ENCODE data around the gene NDUFAF8. TPM values are rescaled to one million over a fixed set of nuclear protein-coding genes. Genes with fewer than 3 reads are reported as not detected.

The NDUFAF8 gene
- total RNA-seq, 2 experiments from 2014 or later, result 42.3 to 48.3 TPM

DNA sequence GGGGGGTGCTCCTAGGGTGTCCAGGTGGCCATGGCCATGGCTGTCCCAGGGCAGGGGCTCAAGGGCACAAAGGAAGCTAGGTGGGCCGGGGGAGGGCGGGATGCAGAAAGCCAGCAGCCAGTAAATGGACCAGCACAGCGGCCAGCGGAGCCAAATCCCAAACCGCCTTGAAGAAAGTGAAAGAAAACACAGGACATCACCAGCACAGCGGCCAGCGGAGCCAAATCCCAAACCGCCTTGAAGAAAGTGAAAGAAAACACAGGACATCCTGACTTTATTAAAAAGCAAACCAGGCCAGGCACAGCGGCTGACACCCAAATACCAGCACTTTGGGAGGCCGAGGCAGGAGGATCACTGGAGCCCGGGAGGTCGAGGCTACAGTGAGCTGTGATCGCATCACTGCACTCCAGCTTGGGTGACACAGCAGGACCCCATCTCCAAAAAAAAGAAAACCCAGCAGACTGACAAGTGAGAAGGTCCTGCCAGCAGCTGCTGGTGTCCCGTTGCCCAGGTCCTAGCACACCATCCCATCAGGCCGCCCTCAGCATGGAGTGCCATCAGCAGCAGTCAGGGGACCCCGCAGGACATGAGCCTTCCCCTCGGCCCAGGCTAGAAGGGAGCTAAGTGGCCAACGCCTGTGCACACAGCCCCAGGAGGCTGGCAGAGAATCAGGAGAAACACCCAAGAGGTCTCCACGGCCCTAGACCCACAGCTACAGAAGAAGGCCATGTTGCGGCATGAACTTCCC, 39.0 kb downstream of the NDUFAF8 start:
- no peaks in the 10 kb centered on the region for H3K9me3 Mint-ChIP-seq (ENCODE audit: insufficient read depth)
- no peak overlapping the region for H3K27ac Mint-ChIP-seq
- H3K4me1 Mint-ChIP-seq (ENCODE audit: low read depth), result no peaks in the 10 kb centered on the region
- DNase-seq (no peak), ATAC-seq (no peak)
- POLR2A ChIA-PET, result interaction anchor here (1.2 kb wide), 1 partner anchor 18 kb away, joined by 3 read pairs; no protein-coding TSS in a partner anchor
- H3K4me3 Mint-ChIP-seq, result no peak overlapping the region
- H3K36me3 Mint-ChIP-seq (ENCODE audit: low read depth), result peaks cover 41% of the 10 kb centered on the region
- H3K27me3 Mint-ChIP-seq (ENCODE audit: low read depth), result no peaks in the 10 kb centered on the region
- CTCF ChIA-PET, result no interaction called here

GRCh38 chr17:81278831-81279230, 39.7 kb downstream of the NDUFAF8 start:
- Mint-ChIP-seq H3K27ac (no peak overlapping the region), H3K4me1 (ENCODE audit: low read depth) (no peaks in the 10 kb centered on the region), H3K9me3 (ENCODE audit: insufficient read depth) (no peaks in the 10 kb centered on the region), H3K27me3 (ENCODE audit: low read depth) (no peaks in the 10 kb centered on the region), H3K36me3 (ENCODE audit: low read depth) (peaks cover 39% of the 10 kb centered on the region), H3K4me3 (no peak overlapping the region)
- DNase-seq (no peak), ATAC-seq (no peak)
- POLR2A ChIA-PET, result interaction anchor here (1.2 kb wide), 1 partner anchor 17 kb away, joined by 3 read pairs; no protein-coding TSS in a partner anchor
- CTCF ChIA-PET, result no interaction called here

GRCh38 chr17:81279278-81280275, 40.5 kb downstream of the NDUFAF8 start:
- ATAC-seq (no peak), DNase-seq (no peak)
- H3K27ac Mint-ChIP-seq, result no peak overlapping the region
- peaks cover 43% of the 10 kb centered on the region for H3K36me3 Mint-ChIP-seq (ENCODE audit: low read depth)
- H3K4me3 Mint-ChIP-seq, result no peak overlapping the region
- ChIA-PET POLR2A (interaction anchor here (1.2 kb wide), 1 partner anchor 16 kb away, joined by 3 read pairs; no protein-coding TSS in a partner anchor), CTCF (no interaction called here)
- H3K9me3 Mint-ChIP-seq (ENCODE audit: insufficient read depth), result no peaks in the 10 kb centered on the region
- peaks cover 5% of the 10 kb centered on the region for H3K4me1 Mint-ChIP-seq (ENCODE audit: low read depth)
- no peaks in the 10 kb centered on the region for H3K27me3 Mint-ChIP-seq (ENCODE audit: low read depth)

GRCh38 chr17:81280571-81280970, 41.5 kb downstream of the NDUFAF8 start:
- no peak overlapping the region for H3K4me3 Mint-ChIP-seq
- H3K4me1 Mint-ChIP-seq (ENCODE audit: low read depth), result peaks cover 15% of the 10 kb centered on the region
- DNase-seq, result no peak
- ATAC-seq, result no peak
- H3K36me3 Mint-ChIP-seq (ENCODE audit: low read depth), result peaks cover 47% of the 10 kb centered on the region
- H3K27ac Mint-ChIP-seq, result no peak overlapping the region
- no peaks in the 10 kb centered on the region for H3K9me3 Mint-ChIP-seq (ENCODE audit: insufficient read depth)
- ChIA-PET CTCF (no interaction called here), POLR2A (no interaction called here)
- no peaks in the 10 kb centered on the region for H3K27me3 Mint-ChIP-seq (ENCODE audit: low read depth)

DNA sequence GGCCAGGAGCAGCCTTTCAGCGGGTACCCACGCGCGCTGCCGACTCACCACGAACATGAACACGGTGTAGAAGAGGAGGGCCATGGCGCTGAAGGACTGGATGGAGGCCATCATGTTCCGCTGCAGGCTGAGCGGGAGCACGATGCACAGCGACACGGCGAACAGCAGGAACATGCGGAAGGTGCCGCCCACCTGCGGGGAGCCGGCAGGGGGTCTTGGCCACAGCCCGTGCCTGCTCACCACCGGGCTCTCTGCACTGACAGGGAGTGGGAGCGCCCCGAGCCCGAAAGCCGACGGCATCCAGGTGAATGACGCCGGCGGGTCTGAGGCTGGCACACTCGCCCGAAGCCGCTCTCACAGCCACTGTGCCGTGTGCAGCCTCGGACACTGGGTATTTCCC, 43.0 kb downstream of the NDUFAF8 start:
- DNase-seq (no peak), ATAC-seq (no peak)
- ChIA-PET CTCF (interaction anchor here (0.6 kb wide), 1 partner anchor 10 kb away, joined by 4 read pairs; no protein-coding TSS in a partner anchor), POLR2A (no interaction called here)
- Mint-ChIP-seq H3K9me3 (ENCODE audit: insufficient read depth) (no peaks in the 10 kb centered on the region), H3K27me3 (ENCODE audit: low read depth) (no peaks in the 10 kb centered on the region), H3K36me3 (ENCODE audit: low read depth) (peaks cover 37% of the 10 kb centered on the region), H3K4me3 (no peak overlapping the region), H3K4me1 (ENCODE audit: low read depth) (peaks cover 31% of the 10 kb centered on the region), H3K27ac (no peak overlapping the region)

DNA sequence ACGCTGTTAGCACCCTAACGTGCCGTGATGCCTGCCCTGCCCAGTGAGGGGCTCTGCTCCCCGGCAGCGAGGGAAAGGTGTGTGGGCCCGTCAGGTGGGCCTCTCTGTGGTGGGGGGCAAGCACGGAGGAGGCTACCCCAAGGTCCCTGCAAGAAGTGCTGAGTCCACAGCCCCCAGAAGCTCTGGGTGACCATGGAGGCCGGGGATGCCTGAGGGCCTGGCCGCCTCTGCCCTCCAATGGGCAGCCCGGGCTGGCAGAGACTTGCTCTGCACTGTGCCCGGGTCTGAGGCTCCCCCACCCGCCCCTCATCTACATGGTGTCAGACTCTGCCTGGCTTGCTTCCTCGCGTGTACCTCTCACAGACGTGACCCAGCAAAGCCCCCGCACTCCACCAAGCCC, 43.8 kb downstream of the NDUFAF8 start:
- Mint-ChIP-seq H3K4me3 (no peak overlapping the region), H3K36me3 (ENCODE audit: low read depth) (peaks cover 37% of the 10 kb centered on the region), H3K9me3 (ENCODE audit: insufficient read depth) (no peaks in the 10 kb centered on the region), H3K27me3 (ENCODE audit: low read depth) (no peaks in the 10 kb centered on the region), H3K27ac (no peak overlapping the region), H3K4me1 (ENCODE audit: low read depth) (peaks cover 38% of the 10 kb centered on the region)
- CTCF ChIA-PET, result no interaction called here
- POLR2A ChIA-PET, result interaction anchor here (0.6 kb wide), 1 partner anchor 178 kb away, joined by 3 read pairs; no protein-coding TSS in a partner anchor
- DNase-seq (no peak), ATAC-seq (no peak)

GRCh38 chr17:81285179-81285878, 46.2 kb downstream of the NDUFAF8 start:
- H3K4me1 Mint-ChIP-seq (ENCODE audit: low read depth), result peaks cover 46% of the 10 kb centered on the region
- POLR2A ChIA-PET, result interaction anchor here (0.5 to 2.2 kb wide), 4 partner anchors 10 to 979 kb away, joined by 3 to 10 read pairs (median 3); partner anchors contain the start of genes SLC38A10 and TEPSIN
- H3K4me3 Mint-ChIP-seq, result peak overlapping the region; percentile 79
- CTCF ChIA-PET, result interaction anchor here (1.1 to 2.3 kb wide), 2 partner anchors 10 to 200 kb away, joined by 3 to 6 read pairs; partner anchors contain the start of gene SLC38A10
- no peaks in the 10 kb centered on the region for H3K27me3 Mint-ChIP-seq (ENCODE audit: low read depth)
- peak overlapping the region; percentile 86 for H3K27ac Mint-ChIP-seq
- DNase-seq (peak; percentile 71), ATAC-seq (peak; percentile 89)
- H3K9me3 Mint-ChIP-seq (ENCODE audit: insufficient read depth), result no peaks in the 10 kb centered on the region
- peaks cover 42% of the 10 kb centered on the region for H3K36me3 Mint-ChIP-seq (ENCODE audit: low read depth)

DNA sequence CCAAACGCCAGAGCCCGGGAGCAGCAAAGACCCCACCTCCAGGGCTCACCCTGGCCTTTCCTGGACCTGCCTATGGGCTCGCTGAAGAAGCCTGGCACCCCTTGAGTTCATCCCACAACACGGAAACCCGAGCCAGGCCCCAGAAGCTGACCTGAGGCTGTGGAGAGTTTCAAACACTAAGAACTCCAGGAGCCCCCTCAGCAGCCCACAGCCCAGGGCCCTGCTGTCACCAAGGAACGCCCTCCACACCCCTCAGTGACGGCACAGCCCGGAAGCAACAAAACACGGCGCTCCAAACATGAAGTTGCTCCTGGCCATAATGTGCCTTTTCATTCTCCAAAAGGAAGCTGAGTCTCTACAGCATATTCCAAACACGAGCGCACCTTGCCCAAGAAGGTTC, 46.8 kb downstream of the NDUFAF8 start:
- no peaks in the 10 kb centered on the region for H3K27me3 Mint-ChIP-seq (ENCODE audit: low read depth)
- peak overlapping the region; percentile 79 for H3K4me3 Mint-ChIP-seq
- no peaks in the 10 kb centered on the region for H3K9me3 Mint-ChIP-seq (ENCODE audit: insufficient read depth)
- peaks cover 46% of the 10 kb centered on the region for H3K4me1 Mint-ChIP-seq (ENCODE audit: low read depth)
- CTCF ChIA-PET, result interaction anchor here (1.1 to 2.3 kb wide), 2 partner anchors 9 to 199 kb away, joined by 3 to 6 read pairs; partner anchors contain the start of gene SLC38A10
- peak overlapping the region; percentile 86 for H3K27ac Mint-ChIP-seq
- POLR2A ChIA-PET, result interaction anchor here (2.2 kb wide), 1 partner anchor 9 kb away, joined by 10 read pairs; the partner anchor contains the start of gene SLC38A10
- no peak for ATAC-seq
- peaks cover 41% of the 10 kb centered on the region for H3K36me3 Mint-ChIP-seq (ENCODE audit: low read depth)
- DNase-seq, result no peak

- POLR2A ChIA-PET, result interaction anchor here (2.2 kb wide), 1 partner anchor 9 kb away, joined by 10 read pairs; the partner anchor contains the start of gene SLC38A10
Measured at GRCh38 chr17:81286491-81287145, 47.5 kb downstream of the NDUFAF8 start.

GRCh38 chr17:81287152-81287551, 48.0 kb downstream of the NDUFAF8 start:
- Mint-ChIP-seq H3K4me3 (no peak overlapping the region), H3K4me1 (ENCODE audit: low read depth) (peaks cover 52% of the 10 kb centered on the region), H3K27ac (peak overlapping the region; percentile 86), H3K9me3 (ENCODE audit: insufficient read depth) (no peaks in the 10 kb centered on the region), H3K36me3 (ENCODE audit: low read depth) (peaks cover 42% of the 10 kb centered on the region), H3K27me3 (ENCODE audit: low read depth) (no peaks in the 10 kb centered on the region)
- POLR2A ChIA-PET, result no interaction called here
- CTCF ChIA-PET, result no interaction called here
- DNase-seq (no peak), ATAC-seq (no peak)

More at GRCh38 chr17:81286491-81287145, 47.5 kb downstream of the NDUFAF8 start:
- Mint-ChIP-seq H3K36me3 (ENCODE audit: low read depth) (peaks cover 41% of the 10 kb centered on the region), H3K4me1 (ENCODE audit: low read depth) (peaks cover 50% of the 10 kb centered on the region), H3K4me3 (peak overlapping the region; percentile 79), H3K27me3 (ENCODE audit: low read depth) (no peaks in the 10 kb centered on the region), H3K9me3 (ENCODE audit: insufficient read depth) (no peaks in the 10 kb centered on the region), H3K27ac (peak overlapping the region; percentile 86)
- no peak for ATAC-seq
- CTCF ChIA-PET, result interaction anchor here (2.3 kb wide), 1 partner anchor 198 kb away, joined by 6 read pairs; no protein-coding TSS in a partner anchor
- no peak for DNase-seq
